Stimulated activated CD4-positive, alpha-beta T cell treated with anti-CD3 and anti-CD28 coated beads, Interleukin-4, amount 100 ng/mL, for 24 hours (primary cell): ENCODE measurements around the gene USP7.
"Not testable (repeated sequence)": the region's sequence is repeated elsewhere in the genome, so short reads cannot be mapped to it uniquely, and the experiment has no call there.

ENCODE experiments used
- DNase-seq: peaks from one replicate; pipeline ENCODE4 v3.0.0-alpha.2; 2020

The USP7 gene

DNA sequence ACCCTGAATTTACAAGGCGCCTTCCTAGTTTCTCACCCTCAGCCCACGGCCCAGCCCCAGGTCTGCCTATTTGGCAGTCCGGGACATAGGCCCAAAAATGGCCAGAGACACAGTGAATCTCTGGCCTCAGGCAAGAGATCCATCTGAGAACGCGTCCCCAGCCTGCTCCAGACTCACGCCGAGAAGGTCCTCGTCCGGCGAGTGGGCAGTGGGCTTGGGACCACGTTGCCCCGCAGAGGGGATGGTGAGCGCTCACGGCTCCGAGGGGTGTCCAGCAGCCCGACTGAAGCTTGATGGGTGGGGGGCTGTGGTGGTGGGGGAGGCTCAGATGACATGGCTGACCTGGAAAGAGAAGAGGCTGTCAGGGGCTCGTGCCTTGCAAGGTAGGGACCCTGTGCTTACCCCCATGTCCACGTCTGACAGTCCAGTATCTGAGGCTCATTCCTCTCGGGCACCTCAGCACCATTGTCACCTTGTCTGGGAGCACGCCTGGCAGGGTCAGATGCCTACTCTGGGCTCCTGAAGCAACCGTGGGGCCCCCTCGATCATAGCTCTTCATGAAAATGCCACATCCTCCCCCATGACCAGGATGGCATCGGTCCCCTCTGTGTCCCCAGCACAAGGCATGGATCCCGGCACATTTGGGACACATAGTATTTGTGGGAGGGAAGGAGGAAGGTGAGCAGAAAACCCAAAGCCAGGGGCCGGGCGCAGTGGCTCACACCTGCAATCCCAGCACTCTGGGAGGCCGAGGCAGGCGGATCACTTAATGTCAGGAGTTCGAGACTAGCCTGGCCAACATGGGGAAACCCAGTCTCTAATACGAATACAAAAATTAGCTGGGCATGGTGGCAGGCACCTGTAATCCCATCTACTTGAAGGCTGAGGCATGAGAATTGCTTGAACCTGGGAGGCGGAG lies 104.5 kb downstream of the USP7 start:
- DNase-seq: no peak

DNA sequence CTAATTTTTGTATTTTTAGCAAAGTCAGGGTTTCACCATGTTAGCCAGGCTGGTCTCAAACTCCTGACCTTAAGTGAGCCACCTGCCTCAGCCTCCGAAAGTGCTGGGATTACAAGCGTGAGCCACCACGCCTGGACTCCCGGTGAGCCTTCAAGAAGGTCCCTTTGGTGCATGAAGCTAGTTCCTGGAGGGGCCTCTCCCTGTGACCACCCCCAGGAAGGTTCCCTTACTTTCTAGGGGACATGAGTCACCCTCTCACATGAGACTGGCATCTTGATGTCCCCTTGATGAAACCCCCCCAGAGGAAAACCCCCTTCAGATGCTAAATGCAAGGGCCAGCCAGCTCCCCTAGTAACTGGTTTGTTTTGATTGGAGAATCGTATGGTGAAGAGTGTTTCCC lies 107.7 kb downstream of the USP7 start:
- no peak for DNase-seq

- no peak for DNase-seq
Measured at GRCh38 chr16:8855051-8855786, 108.5 kb downstream of the USP7 start.

DNA sequence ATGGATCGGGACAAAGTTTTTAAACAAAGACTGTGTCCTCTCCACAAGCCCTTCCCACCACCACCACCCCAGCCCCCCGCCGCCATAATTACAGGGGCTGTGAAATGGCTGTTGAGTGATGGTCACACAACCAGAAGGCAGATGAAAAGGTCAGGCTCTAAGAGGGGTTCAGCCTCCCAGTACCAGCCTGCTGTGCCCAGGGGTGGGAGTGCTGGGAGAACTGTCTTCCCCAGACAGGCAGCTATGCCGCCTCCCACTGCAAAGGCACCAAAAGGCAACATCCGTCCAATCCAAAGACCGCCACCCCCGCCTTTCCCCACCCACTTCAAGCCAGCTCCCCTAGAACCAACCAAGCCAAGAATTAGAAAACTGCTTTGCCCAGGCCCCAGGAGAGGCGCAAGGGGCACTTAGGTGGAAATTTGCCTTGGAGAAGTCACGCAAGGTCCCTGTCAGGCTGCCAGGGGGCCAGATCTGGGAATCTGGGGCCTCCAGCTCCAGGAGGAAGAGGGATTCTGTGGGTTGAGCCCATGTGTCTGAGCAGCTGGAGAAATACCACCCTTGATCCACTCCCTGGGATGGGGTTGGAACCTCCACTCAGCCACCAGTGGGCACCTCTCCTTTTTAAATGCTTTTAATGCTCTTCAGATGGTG lies 109.3 kb downstream of the USP7 start:
- DNase-seq: no peak

DNA sequence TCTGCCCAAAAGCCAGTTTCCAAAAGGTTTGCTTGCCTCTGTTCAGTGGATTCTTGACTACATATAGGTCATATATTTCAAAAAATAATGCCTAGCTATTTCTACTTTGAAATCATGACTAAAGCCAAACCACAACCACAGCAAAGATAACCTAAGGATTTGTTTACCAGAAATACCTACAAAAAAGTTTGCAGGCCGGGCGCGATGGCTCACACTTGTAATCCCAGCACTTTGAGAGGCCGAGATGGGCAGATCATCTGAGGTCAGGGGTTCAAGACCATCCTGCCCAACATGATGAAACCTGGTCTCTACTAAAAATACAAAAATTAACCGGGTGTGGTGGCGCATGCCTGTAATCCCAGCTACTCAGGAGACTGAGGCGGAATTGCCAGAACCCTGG lies 110.1 kb downstream of the USP7 start:
- DNase-seq: no peak

- no peak for DNase-seq
Measured at GRCh38 chr16:8853150-8853549, 110.6 kb downstream of the USP7 start.

DNA sequence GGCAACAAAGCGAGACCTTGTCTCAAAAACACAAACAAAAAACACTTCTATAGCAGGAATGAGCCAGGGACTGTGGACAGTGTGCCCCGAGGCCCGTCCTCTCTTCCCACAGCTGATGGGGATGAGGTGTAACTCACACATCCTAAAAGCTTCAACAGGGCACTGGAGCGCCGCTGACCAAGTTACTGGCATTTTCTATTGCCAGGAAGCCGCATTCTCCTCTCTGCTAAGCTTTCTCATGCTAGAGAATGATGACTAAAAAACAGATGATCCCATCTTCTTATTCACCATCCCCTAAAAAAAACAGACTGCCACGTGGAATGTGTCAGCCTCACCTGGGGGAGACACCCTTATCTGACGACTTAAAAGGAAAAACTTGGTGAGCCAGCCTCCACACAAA lies 111.2 kb downstream of the USP7 start:
- no peak for DNase-seq

GRCh38 chr16:8851761-8852403 lies 111.8 kb downstream of the USP7 start:
- no peak for DNase-seq

GRCh38 chr16:8850279-8850885 lies 113.3 kb downstream of the USP7 start:
- no peak for DNase-seq

DNA sequence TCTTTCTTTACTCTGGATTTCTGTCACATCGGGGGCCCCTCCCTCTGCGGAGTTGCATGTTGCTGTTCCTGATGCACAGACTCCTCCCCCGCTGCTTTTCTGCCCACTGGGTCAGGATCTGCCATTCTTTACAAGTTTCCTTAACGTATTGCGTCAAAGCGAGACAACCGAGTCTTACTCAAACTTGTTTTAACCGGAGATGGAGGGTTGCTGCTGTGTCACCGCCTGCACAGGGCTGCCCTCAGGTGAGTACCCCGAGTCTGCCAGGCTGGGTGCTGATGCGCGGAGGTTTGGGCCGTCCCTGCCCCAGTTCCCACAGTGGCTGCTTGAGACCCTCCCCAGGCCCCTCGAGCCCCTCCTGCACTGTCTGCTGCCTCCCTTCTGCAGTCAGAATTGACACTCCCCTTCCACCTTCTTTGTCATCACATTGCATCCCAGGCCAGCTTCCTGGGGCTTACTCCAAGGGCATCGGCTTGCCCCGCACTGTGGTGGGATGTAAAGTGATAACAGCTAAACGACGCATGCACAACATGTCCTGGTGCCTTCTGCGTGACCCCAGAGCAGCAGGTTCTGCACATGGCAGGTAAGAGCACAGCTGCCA lies 114.2 kb downstream of the USP7 start:
- DNase-seq: no peak

DNA sequence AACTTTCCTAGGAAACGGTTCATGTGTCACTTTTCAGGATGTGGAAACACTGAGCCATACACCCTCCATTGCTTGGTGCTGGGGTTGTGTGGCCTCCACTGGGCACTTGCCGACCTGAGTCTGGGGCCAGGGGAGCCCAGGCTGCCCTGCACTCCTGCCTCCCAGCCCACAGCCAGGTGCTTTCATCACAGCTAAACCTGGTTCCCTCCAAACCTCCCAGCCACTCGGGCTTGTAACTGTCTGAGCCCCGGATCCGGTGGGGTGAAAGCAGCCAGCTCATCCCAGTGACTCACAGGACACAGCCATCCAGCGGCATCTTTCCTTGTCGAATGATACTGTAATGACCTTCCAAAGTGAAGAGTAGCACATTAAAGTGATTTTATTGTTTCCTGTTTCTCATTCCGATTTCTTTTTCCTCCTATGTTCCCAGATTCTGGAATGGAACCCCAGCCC lies 114.7 kb downstream of the USP7 start:
- DNase-seq: no peak

- no peak for DNase-seq
Measured at GRCh38 chr16:8848231-8848938, 115.3 kb downstream of the USP7 start.

- DNase-seq: no peak
Measured at GRCh38 chr16:8847623-8848022, 116.1 kb downstream of the USP7 start.

DNA sequence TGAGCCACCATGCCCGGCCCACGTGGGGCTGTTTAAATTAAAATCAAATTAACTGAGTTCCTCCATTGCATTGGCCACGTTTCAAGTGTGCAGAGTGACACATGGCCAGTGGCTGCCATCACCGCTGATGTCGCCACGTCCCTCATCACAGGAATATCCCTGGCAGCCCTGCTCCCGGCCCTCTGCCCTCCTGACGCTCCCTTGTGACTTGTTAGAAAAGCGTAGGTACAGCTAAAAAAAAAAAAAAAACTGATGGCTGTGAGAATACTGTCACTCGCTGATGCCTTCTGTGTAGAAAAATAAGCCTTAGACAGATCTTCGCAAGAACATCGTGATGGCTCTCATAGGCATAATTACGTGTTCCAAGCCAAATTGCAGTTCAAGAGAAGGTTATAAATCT lies 116.6 kb downstream of the USP7 start:
- no peak for DNase-seq

DNA sequence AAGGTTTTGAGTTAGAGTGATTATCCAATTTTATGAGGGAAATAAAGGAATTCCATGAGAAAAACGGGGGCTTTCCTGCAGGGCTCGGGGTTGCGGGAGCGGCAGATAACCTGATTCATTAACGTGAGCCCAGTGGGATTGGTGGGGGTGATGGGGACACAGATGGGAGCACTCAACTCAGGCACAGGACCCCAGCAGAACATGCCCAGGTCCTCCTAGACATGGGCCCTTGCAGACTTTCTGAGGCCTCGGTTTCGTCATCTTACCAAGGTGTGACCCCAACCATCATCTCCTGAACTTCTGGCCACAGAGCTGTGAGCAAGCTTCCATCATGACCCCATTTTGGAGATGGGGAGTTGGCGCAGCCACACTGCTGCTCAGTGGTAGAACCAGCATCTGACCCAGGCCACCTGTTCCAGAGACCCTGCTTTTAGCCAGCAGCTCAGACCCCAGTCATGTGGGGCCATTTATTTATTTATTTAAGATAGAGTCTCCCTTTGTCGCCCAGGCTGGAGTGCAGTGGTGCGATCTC lies 117.2 kb downstream of the USP7 start:
- DNase-seq: no peak

DNA sequence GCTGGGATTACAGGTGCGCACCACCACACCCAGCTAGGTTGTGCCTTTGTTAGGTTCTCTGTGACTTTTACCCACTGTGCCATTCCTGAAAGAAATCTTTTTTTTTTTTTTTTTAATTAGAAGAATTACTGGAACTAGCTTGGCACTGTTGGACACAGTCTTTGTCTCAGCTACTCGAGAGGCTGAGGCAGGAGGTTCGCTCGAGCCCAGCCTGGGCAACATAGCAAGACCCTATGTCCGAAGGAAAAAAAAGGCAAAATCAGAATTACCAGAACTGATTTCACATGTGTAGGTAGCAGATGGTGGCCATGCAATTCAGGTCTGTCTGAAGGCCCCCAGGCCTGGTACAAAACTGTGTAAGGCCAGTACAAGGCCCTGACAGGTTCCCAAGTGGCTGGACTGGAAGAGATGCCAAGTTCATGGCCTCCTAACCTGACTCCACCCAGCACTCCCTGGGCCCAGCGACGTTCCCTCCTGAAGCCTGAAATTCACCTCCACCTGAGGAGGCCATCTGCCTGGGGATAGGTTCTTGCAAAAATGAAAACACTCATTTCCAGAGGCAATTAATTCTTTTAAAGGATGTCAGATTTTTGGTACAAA lies 117.9 kb downstream of the USP7 start:
- DNase-seq: no peak

DNA sequence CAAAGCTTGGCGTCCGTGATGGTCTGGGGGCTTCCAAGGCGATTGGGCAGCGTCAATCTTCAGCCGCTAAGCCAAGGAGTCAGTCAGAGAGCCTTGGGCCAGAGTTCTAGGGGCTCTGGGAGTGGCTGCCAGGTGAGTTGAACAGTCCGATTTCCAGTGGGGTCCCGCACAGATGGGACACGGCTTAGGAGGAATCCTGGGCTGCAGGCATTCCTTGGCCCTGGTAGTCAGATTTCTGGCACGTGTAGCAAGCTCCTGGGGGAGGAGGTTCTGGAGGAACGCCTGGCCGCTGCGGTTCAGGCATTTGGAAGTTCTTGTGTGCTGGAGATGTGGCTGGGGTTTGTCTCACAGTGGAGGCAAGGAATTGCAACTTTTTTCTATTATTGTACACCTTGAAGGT lies 120.4 kb downstream of the USP7 start:
- not testable (repeated sequence) for DNase-seq
